Measurements from ENCODE around the gene CFTR. TPM values are rescaled to one million over a fixed set of nuclear protein-coding genes. Genes with fewer than 3 reads are reported as not detected.
A peak's percentile ranks its signal among the peaks of the same experiment; 100 is the strongest.

The CFTR gene
- polyA plus RNA-seq, 1 donor (not counting 4 experiments of a cell fraction or from before 2014, with no cell fraction given): not detected

DNA sequence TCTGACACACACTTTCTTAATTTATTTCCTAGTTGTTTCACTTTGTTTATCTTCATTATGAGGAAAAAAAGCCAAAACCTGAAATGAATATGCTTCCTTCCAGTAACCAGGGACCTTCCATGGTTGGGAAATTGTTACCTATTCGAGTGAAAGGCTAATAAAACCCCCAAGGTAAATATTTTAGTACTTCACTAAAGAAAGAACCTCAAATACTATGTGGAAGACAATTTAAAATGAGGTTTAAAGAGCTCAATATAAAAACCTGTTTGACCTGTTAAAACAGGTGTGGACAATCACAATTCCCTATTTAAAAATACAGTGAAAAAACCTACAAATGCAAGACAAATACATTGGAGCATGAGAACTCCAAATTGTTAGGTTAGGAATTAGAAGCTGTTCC lies 192.6 kb downstream of the CFTR start:
- Histone ChIP-seq H3K36me3 (ENCODE audit: control insufficient read depth in 2 of 2, extremely low read depth in 1 of 2, insufficient read depth in 2 of 2, low read length in 2 of 2) (no peaks in the 10 kb centered on the region), H4K20me1 (ENCODE audit: control insufficient read depth, extremely low read depth, insufficient read depth, low read length) (no peaks in the 10 kb centered on the region), H3K27ac (ENCODE audit: control insufficient read depth, insufficient read depth, low read length) (no peak overlapping the region), H3K79me2 (ENCODE audit: control insufficient read depth, insufficient read depth, low read length) (no peaks in the 10 kb centered on the region), H3K27me3 (ENCODE audit: control insufficient read depth, extremely low read depth, insufficient read depth, low read length) (peaks cover 7% of the 10 kb centered on the region), H3K4me3 (ENCODE audit: control insufficient read depth in 2 of 3, extremely low read depth in 1 of 3, insufficient read depth in 2 of 3, low read depth in 1 of 3, low read length in 3 of 3) (no peak overlapping the region), H3K9ac (ENCODE audit: control insufficient read depth, extremely low read depth, insufficient read depth, low read length) (no peak overlapping the region), H3K9me1 (ENCODE audit: control insufficient read depth, extremely low read depth, insufficient read depth, low read length) (no peaks in the 10 kb centered on the region), H3K4me2 (ENCODE audit: control insufficient read depth, extremely low read depth, insufficient read depth, low read depth, low read length) (no peak overlapping the region), H2AFZ (ENCODE audit: control insufficient read depth, low read length) (no peak overlapping the region), H3K9me3 (ENCODE audit: control insufficient read depth, low read depth, low read length) (no peaks in the 10 kb centered on the region), H3K4me1 (ENCODE audit: control insufficient read depth, extremely low read depth, insufficient read depth, low read length) (peaks cover 6% of the 10 kb centered on the region)
- dilution Hi-C loops (cut with MboI; ENCODE audit: extremely low pct_ligation_motif_present, low sequenced_read_pairs): no loop called here
- TF ChIP-seq EZH2 (IDR thresholded peaks at IDR 0.05; ENCODE audit: low read length): no peak
- no peak for TF ChIP-seq CTCF (optimal IDR thresholded peaks at IDR 0.05 in 1 of 3, IDR thresholded peaks at IDR 0.05 in 1 of 3, conservative IDR thresholded peaks at IDR 0.05 in 1 of 3; ENCODE audit: extremely low read depth in 1 of 3, insufficient read depth in 2 of 3, low read length in 3 of 3)
- no peak for FAIRE-seq
- DNase-seq (ENCODE audit: low read depth, low spot score): no peak

DNA sequence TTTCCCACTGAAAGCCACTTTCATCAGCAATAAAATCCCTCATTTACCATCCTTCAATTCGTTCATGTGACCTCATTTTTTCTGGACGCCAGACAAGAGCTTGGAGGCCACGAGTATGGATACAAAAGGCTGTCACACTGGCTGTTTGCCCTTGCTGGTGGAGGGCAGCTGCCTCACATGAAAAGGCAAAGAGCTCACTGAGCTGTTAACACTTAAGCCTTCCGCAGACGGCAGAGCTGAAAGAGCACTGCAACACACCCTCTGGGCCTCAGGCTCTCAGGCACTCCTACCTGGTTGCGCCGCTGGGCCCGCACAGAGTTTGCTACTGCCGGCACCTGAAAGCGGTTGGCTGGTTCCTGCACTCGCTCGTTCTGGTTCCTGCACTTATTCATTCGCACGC lies 193.5 kb downstream of the CFTR start:
- peak overlapping the region; percentile 79 for H2AFZ ChIP-seq (ENCODE audit: control insufficient read depth, low read length)
- TF ChIP-seq CTCF (optimal IDR thresholded peaks at IDR 0.05 in 1 of 3, IDR thresholded peaks at IDR 0.05 in 1 of 3, conservative IDR thresholded peaks at IDR 0.05 in 1 of 3; ENCODE audit: extremely low read depth in 1 of 3, insufficient read depth in 2 of 3, low read length in 3 of 3): no peak
- TF ChIP-seq EZH2 (IDR thresholded peaks at IDR 0.05; ENCODE audit: low read length): no peak
- FAIRE-seq: no peak
- no peaks in the 10 kb centered on the region for H3K79me2 ChIP-seq (ENCODE audit: control insufficient read depth, insufficient read depth, low read length)
- no peaks in the 10 kb centered on the region for H3K36me3 ChIP-seq (ENCODE audit: control insufficient read depth in 2 of 2, extremely low read depth in 1 of 2, insufficient read depth in 2 of 2, low read length in 2 of 2)
- peaks cover 7% of the 10 kb centered on the region for H3K27me3 ChIP-seq (ENCODE audit: control insufficient read depth, extremely low read depth, insufficient read depth, low read length)
- H3K4me2 ChIP-seq (ENCODE audit: control insufficient read depth, extremely low read depth, insufficient read depth, low read depth, low read length): peak overlapping the region; percentile 48
- H3K27ac ChIP-seq (ENCODE audit: control insufficient read depth, insufficient read depth, low read length): no peak overlapping the region
- peaks cover 6% of the 10 kb centered on the region for H3K4me1 ChIP-seq (ENCODE audit: control insufficient read depth, extremely low read depth, insufficient read depth, low read length)
- peak overlapping the region in 1 of 3 experiments; percentile 3 for H3K4me3 ChIP-seq (ENCODE audit: control insufficient read depth in 2 of 3, extremely low read depth in 1 of 3, insufficient read depth in 2 of 3, low read depth in 1 of 3, low read length in 3 of 3)
- no peak for DNase-seq (ENCODE audit: low read depth, low spot score)
- H4K20me1 ChIP-seq (ENCODE audit: control insufficient read depth, extremely low read depth, insufficient read depth, low read length): no peaks in the 10 kb centered on the region
- H3K9me1 ChIP-seq (ENCODE audit: control insufficient read depth, extremely low read depth, insufficient read depth, low read length): no peaks in the 10 kb centered on the region
- no peaks in the 10 kb centered on the region for H3K9me3 ChIP-seq (ENCODE audit: control insufficient read depth, low read depth, low read length)
- no peak overlapping the region for H3K9ac ChIP-seq (ENCODE audit: control insufficient read depth, extremely low read depth, insufficient read depth, low read length)
- dilution Hi-C loops (cut with MboI; ENCODE audit: extremely low pct_ligation_motif_present, low sequenced_read_pairs): no loop called here

Measured in keratinocyte (primary cell).